ENCODE results near the gene MAG.

- no peak for TF ChIP-seq TAF1 (CRISPR knock-in tag; IDR thresholded peaks at IDR 0.05)
- no peak for TF ChIP-seq DMTF1 (CRISPR knock-in tag; IDR thresholded peaks at IDR 0.05)
Measured at GRCh38 chr19:35349614-35350521, 57.9 kb downstream of the MAG start.
